Neuronal stem cell (in vitro differentiated cells): ENCODE data around the gene TCIRG1.

ENCODE experiments used
- DNase-seq: peaks from one replicate; pipeline ENCODE4 v3.0.0-alpha.2; 2013; ENCODE audit warnings: low spot score
- H2AFZ ChIP-seq: one replicate; pipeline ENCODE4 v1.6.1; 2013; ENCODE audit warnings: mild to moderate bottlenecking, low read length, inconsistent platforms
- H2AK5ac ChIP-seq: 2 replicates; pipeline ENCODE4 v1.6.1; 2013; ENCODE audit warnings: low read depth, mild to moderate bottlenecking, inconsistent platforms, low read length, moderate library complexity, mixed read lengths
- H2BK120ac ChIP-seq: 2 replicates; pipeline ENCODE4 v1.6.1; 2013; ENCODE audit warnings: low read depth, mild to moderate bottlenecking, inconsistent platforms, low read length, moderate library complexity, mixed read lengths
- H2BK12ac ChIP-seq: one replicate; pipeline ENCODE4 v1.6.1; 2013; ENCODE audit warnings: low read length, inconsistent platforms
- H2BK15ac ChIP-seq: 2 replicates; pipeline ENCODE4 v1.6.1; 2013; ENCODE audit warnings: mild to moderate bottlenecking, low read length, inconsistent platforms, mixed read lengths
- H2BK5ac ChIP-seq: one replicate; pipeline ENCODE4 v1.6.1; 2013; ENCODE audit warnings: inconsistent platforms, mild to moderate bottlenecking, low read length, moderate library complexity
- H3K14ac ChIP-seq: one replicate; pipeline ENCODE4 v1.6.1; 2013; ENCODE audit warnings: low read length, inconsistent platforms
- H3K18ac ChIP-seq: 2 replicates; pipeline ENCODE4 v1.6.1; 2013; ENCODE audit warnings: low read length, inconsistent platforms
- H3K23ac ChIP-seq: 2 replicates; pipeline ENCODE4 v1.6.1; 2013; ENCODE audit warnings: low read depth, mild to moderate bottlenecking, mixed read lengths, low read length, inconsistent platforms; ENCODE audit not compliant: poor library complexity
- H3K27ac ChIP-seq: replicated peaks from 3 replicates; pipeline ENCODE4 v1.5.1; 2013; ENCODE audit warnings: low read length, inconsistent platforms
- H3K27me3 ChIP-seq, 3 experiments: 2 replicates each; pipeline ENCODE4 v1.6.1; 2013; ENCODE audit warnings: low read length in 3 of 3, mild to moderate bottlenecking in 2 of 3, inconsistent platforms in 1 of 3, low read depth in 1 of 3, mixed read lengths in 1 of 3, moderate library complexity in 1 of 3; ENCODE audit not compliant: control insufficient read depth in 3 of 3, insufficient read depth in 3 of 3
- H3K36me3 ChIP-seq, 2 donors: replicated peaks in 1 of 2; 2 replicates each; pipeline ENCODE4 v1.6.1; 2013; ENCODE audit warnings: low read length in 2 of 2; ENCODE audit not compliant: control insufficient read depth in 2 of 2, insufficient read depth in 2 of 2
- H3K4ac ChIP-seq: 2 replicates; pipeline ENCODE4 v1.6.1; 2013; ENCODE audit warnings: inconsistent platforms, mild to moderate bottlenecking, low read length, moderate library complexity
- H3K4me1 ChIP-seq, 2 donors: 1 replicate in 1 of 2; 2 replicates in 1 of 2; pipeline ENCODE4 v1.6.1; 2013; ENCODE audit warnings: low read length in 2 of 2, low read depth in 1 of 2; ENCODE audit not compliant: control insufficient read depth in 2 of 2, insufficient read depth in 1 of 2
- H3K4me2 ChIP-seq: one replicate; pipeline ENCODE4 v1.6.1; 2013; ENCODE audit warnings: mild to moderate bottlenecking, low read length, inconsistent platforms; ENCODE audit not compliant: insufficient read depth, poor library complexity, severe bottlenecking
- H3K4me3 ChIP-seq, 2 donors: 2 replicates each; pipeline ENCODE4 v1.5.1; 2013; ENCODE audit warnings: low read length in 2 of 2, mild to moderate bottlenecking in 2 of 2, inconsistent platforms in 1 of 2, moderate library complexity in 1 of 2
- H3K79me1 ChIP-seq: one replicate; pipeline ENCODE4 v1.6.1; 2013; ENCODE audit warnings: low read depth, mild to moderate bottlenecking, inconsistent platforms, low read length, moderate library complexity
- H3K9ac ChIP-seq: one replicate; pipeline ENCODE4 v1.6.1; 2013; ENCODE audit warnings: mild to moderate bottlenecking, low read depth, low read length, inconsistent platforms; ENCODE audit not compliant: poor library complexity
- H3K9me3 ChIP-seq, 2 donors: replicated peaks in 1 of 2; 2 replicates each; pipeline versions ENCODE3 to v1.6.1; 2013; ENCODE audit warnings: low read length in 2 of 2, mild to moderate bottlenecking in 2 of 2, inconsistent platforms in 1 of 2, low read depth in 1 of 2, mixed read lengths in 1 of 2, moderate library complexity in 1 of 2; ENCODE audit not compliant: control insufficient read depth in 2 of 2, insufficient read depth in 1 of 2
- H4K8ac ChIP-seq: one replicate; pipeline ENCODE4 v1.6.1; 2013; ENCODE audit warnings: low read depth, mild to moderate bottlenecking, inconsistent platforms, low read length, moderate library complexity
- H4K91ac ChIP-seq: one replicate; pipeline ENCODE4 v1.6.1; 2013; ENCODE audit warnings: low read length, low read depth, mild to moderate bottlenecking, inconsistent platforms; ENCODE audit not compliant: poor library complexity
- WGBS, 2 donors: extraction: QIAGEN DNeasy Blood & Tissue Kit; methylation state at CpG; one replicate each; pipeline ENCODE4 v1.1.7; 2013; ENCODE audit warnings: missing lambda C conversion rate in 2 of 2, mixed read lengths in 1 of 2; ENCODE audit not compliant: insufficient read length in 2 of 2, insufficient replicate concordance in 1 of 2; ENCODE audit errors: extremely low coverage in 2 of 2; 5-methylcytosine and 5-hydroxymethylcytosine counted together

TCIRG1 gene

GRCh38 chr11:68009391-68010089, 29.3 kb upstream of the TCIRG1 start:
- no peak overlapping the region for H3K18ac ChIP-seq
- H4K8ac ChIP-seq: no peak overlapping the region
- no peak overlapping the region for H4K91ac ChIP-seq
- no peak overlapping the region for H3K23ac ChIP-seq
- H3K9me3 ChIP-seq: no peaks in the 10 kb centered on the region
- H3K27me3 ChIP-seq: peaks cover 0 to 2% (median 0%) of the 10 kb centered on the region in 3 experiments
- no peak overlapping the region for H3K9ac ChIP-seq
- no peak overlapping the region for H2BK15ac ChIP-seq
- H3K27ac ChIP-seq: no peak overlapping the region
- H3K4me2 ChIP-seq: no peak overlapping the region
- peak overlapping the region; percentile 83 for H2BK5ac ChIP-seq
- no peak overlapping the region for H2AK5ac ChIP-seq
- no peak overlapping the region for H3K14ac ChIP-seq
- no peaks in the 10 kb centered on the region for H3K36me3 ChIP-seq
- no peak overlapping the region for H2BK120ac ChIP-seq
- peak overlapping the region; percentile 92 for H2AFZ ChIP-seq
- H2BK12ac ChIP-seq: no peak overlapping the region
- H3K4me3 ChIP-seq: peak overlapping the region in 1 of 2 donors; percentile 28
- peaks cover 8 to 49% of the 10 kb centered on the region in 2 donors for H3K4me1 ChIP-seq
- no peak for DNase-seq
- WGBS, 2 donors: no CpG with 5 or more reads among the region's 12 CpGs
- H3K4ac ChIP-seq: no peak overlapping the region
- no peaks in the 10 kb centered on the region for H3K79me1 ChIP-seq

GRCh38 chr11:68010090-68011041, 28.5 kb upstream of the TCIRG1 start, which contains the start of gene ALDH3B1:
ALDH3B1 (plus strand) TSS chr11:68010327; CDS start chr11:68015298, 4,971 bp downstream.
- Histone ChIP-seq H3K23ac (peak within 1 kb of the TSS; percentile 61), H3K9ac (no peak within 1 kb of the TSS), H3K18ac (peak within 1 kb of the TSS; percentile 83), H3K27me3 (no peaks in the 10 kb centered on the region), H2AFZ (peak within 1 kb of the TSS; percentile 92), H3K4me2 (peak within 1 kb of the TSS; percentile 35), H3K4me3 (peak within 1 kb of the TSS in 1 of 2 donors; percentile 28), H4K91ac (no peak within 1 kb of the TSS), H3K27ac (no peak within 1 kb of the TSS), H3K36me3 (no peaks in the 10 kb centered on the region), H3K79me1 (no peaks in the 10 kb centered on the region), H2BK120ac (no peak within 1 kb of the TSS), H2BK5ac (peak within 1 kb of the TSS; percentile 83), H3K4ac (no peak within 1 kb of the TSS), H2BK12ac (no peak within 1 kb of the TSS), H2AK5ac (peak within 1 kb of the TSS; percentile 43), H2BK15ac (peak within 1 kb of the TSS; percentile 10), H3K14ac (peak within 1 kb of the TSS; percentile 42), H4K8ac (peak within 1 kb of the TSS; percentile 29), H3K9me3 (no peaks in the 10 kb centered on the region), H3K4me1 (peaks cover 8 to 50% of the 10 kb centered on the region in 2 donors)
- DNase-seq: no peak
- WGBS, 2 donors: no CpG with 5 or more reads among the region's 33 CpGs

- H3K36me3 ChIP-seq: no peaks in the 10 kb centered on the region
These were observed 27.5 kb upstream of the TCIRG1 start for GRCh38 chr11:68011051-68011943.

More at GRCh38 chr11:68011051-68011943, 27.5 kb upstream of the TCIRG1 start:
- no CpG with 5 or more reads among the region's 16 CpGs for WGBS, 2 donors
- no peaks in the 10 kb centered on the region for H3K79me1 ChIP-seq
- no peak overlapping the region for H3K23ac ChIP-seq
- H3K4ac ChIP-seq: no peak overlapping the region
- H2BK120ac ChIP-seq: peak overlapping the region; percentile 81
- H4K8ac ChIP-seq: no peak overlapping the region
- H3K9me3 ChIP-seq: no peaks in the 10 kb centered on the region
- peak overlapping the region; percentile 76 for H2AK5ac ChIP-seq
- no peak overlapping the region for H3K14ac ChIP-seq
- H3K4me3 ChIP-seq: no peak overlapping the region
- no peak overlapping the region for H4K91ac ChIP-seq
- H3K27me3 ChIP-seq: no peaks in the 10 kb centered on the region
- no peak overlapping the region for H3K27ac ChIP-seq
- H2BK5ac ChIP-seq: peak overlapping the region; percentile 43
- no peak overlapping the region for H2BK12ac ChIP-seq
- peak overlapping the region; percentile 92 for H2AFZ ChIP-seq
- H3K4me2 ChIP-seq: no peak overlapping the region
- DNase-seq: no peak
- peaks cover 8 to 50% of the 10 kb centered on the region in 2 donors for H3K4me1 ChIP-seq
- peak overlapping the region; percentile 57 for H3K18ac ChIP-seq
- H3K9ac ChIP-seq: no peak overlapping the region
- peak overlapping the region; percentile 10 for H2BK15ac ChIP-seq
